Endothelial cell of umbilical vein (primary cell): Measurements from ENCODE around the gene PIMREG. TPM values are rescaled to one million over a fixed set of nuclear protein-coding genes. Genes with fewer than 3 reads are reported as not detected.

Source experiments
- BruUV-seq: library from RNA; stranded (reverse); fragments of 400-500 nt; replicated peaks from 2 replicates; lab custom pipeline; 2021; lab: Mats Ljungman, UMichigan
- CTCF ChIA-PET: fragments of 300-600, 350-600 bp; sonication (Branson Sonifier 250); formaldehyde crosslinking; loops from one replicate; lab custom pipeline; 2021; ENCODE audit warnings: antibody characterized with exemption, inconsistent platforms; lab: Charles Lee
- POLR2A ChIA-PET: fragments of 300-600, 350-600 bp; sonication (Branson Sonifier 250); formaldehyde crosslinking; loops from one replicate; lab custom pipeline; 2021; ENCODE audit warnings: antibody characterized with exemption, inconsistent platforms; lab: Charles Lee
- DNase-seq: peaks from one replicate; pipeline ENCODE4 v3.0.0-alpha.2; 2011; ENCODE audit warnings: low read depth, low spot score
- FAIRE-seq: peaks from 2 replicates; lab custom pipeline; 2011; peaks lifted over from hg19 to GRCh38; lab: Jason Lieb, UNC
- H2AFZ ChIP-seq: 2 replicates; pipeline ENCODE4 v1.6.0; 2012; ENCODE audit warnings: low read depth, low read length, control low read depth, inconsistent platforms
- H3K27ac ChIP-seq: 2 replicates; pipeline ENCODE4 v1.5.1; 2011; ENCODE audit warnings: low read depth, mild to moderate bottlenecking, control low read depth, low read length, moderate library complexity; ENCODE audit not compliant: insufficient read depth
- H3K27me3 ChIP-seq, 2 experiments: 2 replicates each; pipeline versions ENCODE4 v1.6.0 to v1.6.1; 2011; ENCODE audit warnings: low read length in 2 of 2, mixed read lengths in 1 of 2; ENCODE audit not compliant: control insufficient read depth in 2 of 2, insufficient read depth in 2 of 2
- H3K36me3 ChIP-seq, 2 experiments: 2 replicates in 1 of 2; 3 replicates in 1 of 2; pipeline ENCODE4 v1.5.1; 2011; ENCODE audit warnings: low read length in 2 of 2, mild to moderate bottlenecking in 1 of 2, moderate library complexity in 1 of 2; ENCODE audit not compliant: control insufficient read depth in 2 of 2, insufficient read depth in 2 of 2; ENCODE audit errors: extremely low read depth in 1 of 2
- H3K4me1 ChIP-seq: 3 replicates; pipeline ENCODE4 v1.5.1; 2011; ENCODE audit warnings: mild to moderate bottlenecking, low read length; ENCODE audit not compliant: control insufficient read depth, insufficient read depth; ENCODE audit errors: extremely low read depth
- H3K4me2 ChIP-seq: 2 replicates; pipeline ENCODE4 v1.6.1; 2011; ENCODE audit warnings: low read length, control low read depth, mixed read lengths; ENCODE audit not compliant: insufficient read depth
- H3K4me3 ChIP-seq, 3 experiments: fragments of 200-600 bp in 1 of 3; sonication (generic), shearing (Covaris generic) in 1 of 3; replicated peaks in 1 of 3; 2 replicates each; pipeline ENCODE4 v1.5.1; 2011 to 2016; ENCODE audit warnings: control low read depth in 3 of 3, low read length in 3 of 3, mild to moderate bottlenecking in 2 of 3, inconsistent platforms in 1 of 3, low read depth in 1 of 3, moderate library complexity in 1 of 3; ENCODE audit not compliant: insufficient read depth in 1 of 3
- H3K79me2 ChIP-seq: 2 replicates; pipeline ENCODE4 v1.6.0; 2012; ENCODE audit warnings: low read length, inconsistent platforms; ENCODE audit not compliant: control insufficient read depth, insufficient read depth
- H3K9ac ChIP-seq: replicated peaks from 2 replicates; pipeline ENCODE3; 2011; ENCODE audit warnings: low read length, control low read depth; ENCODE audit not compliant: insufficient read depth; ENCODE audit errors: extremely low read depth
- H3K9me1 ChIP-seq: replicated peaks from 3 replicates; pipeline ENCODE4 v1.6.0; 2011; ENCODE audit warnings: mild to moderate bottlenecking, low read length; ENCODE audit not compliant: control insufficient read depth, insufficient read depth; ENCODE audit errors: extremely low read depth
- H3K9me3 ChIP-seq: replicated peaks from 2 replicates; pipeline ENCODE4 v1.5.1; 2012; ENCODE audit warnings: low read length, inconsistent platforms; ENCODE audit not compliant: control insufficient read depth, insufficient read depth
- H4K20me1 ChIP-seq: replicated peaks from 2 replicates; pipeline ENCODE3; 2011; ENCODE audit warnings: mild to moderate bottlenecking, low read length; ENCODE audit not compliant: control insufficient read depth, insufficient read depth; ENCODE audit errors: extremely low read depth
- CTCF ChIP-seq, 2 donors: IDR thresholded peaks; 1 replicate in 1 of 2; 2 replicates in 1 of 2; pipeline ENCODE4 v1.5.1; 2011; ENCODE audit warnings: low read length in 2 of 2, mild to moderate bottlenecking in 2 of 2, moderate library complexity in 2 of 2, control low read depth in 1 of 2, inconsistent platforms in 1 of 2, low read depth in 1 of 2; ENCODE audit not compliant: insufficient read depth in 1 of 2; ENCODE audit errors: extremely low read depth in 1 of 2
- EZH2 ChIP-seq: IDR thresholded peaks from 2 replicates; pipeline ENCODE4 v1.6.1; 2012; ENCODE audit warnings: borderline replicate concordance, low read depth, mild to moderate bottlenecking, moderate library complexity, low read length, inconsistent platforms; ENCODE audit not compliant: severe bottlenecking
- FOS ChIP-seq: IDR thresholded peaks from 2 replicates; pipeline ENCODE4 v1.6.1; 2011; ENCODE audit warnings: mild to moderate bottlenecking, low read length, moderate library complexity, borderline replicate concordance; ENCODE audit not compliant: insufficient read depth
- GATA2 ChIP-seq: IDR thresholded peaks from 2 replicates; pipeline ENCODE4 v1.7.0; 2011; ENCODE audit warnings: low read depth, mild to moderate bottlenecking, moderate library complexity, mixed read lengths, low read length; ENCODE audit not compliant: insufficient read length, insufficient read depth
- JUN ChIP-seq: IDR thresholded peaks from 2 replicates; pipeline ENCODE4 v1.6.1; 2011; ENCODE audit warnings: borderline replicate concordance, low read depth; ENCODE audit not compliant: insufficient read length, insufficient read depth
- MAX ChIP-seq: IDR thresholded peaks from 2 replicates; pipeline ENCODE4 v1.6.1; 2011; ENCODE audit not compliant: insufficient read depth, insufficient read length
- MYC ChIP-seq: IDR thresholded peaks from one replicate; pipeline ENCODE4 v1.6.1; 2011; ENCODE audit warnings: mild to moderate bottlenecking, low read depth, low read length
- POLR2A ChIP-seq: IDR thresholded peaks from 2 replicates; pipeline ENCODE4 v1.6.1; 2012; ENCODE audit warnings: low read depth, mild to moderate bottlenecking, control low read depth, low read length
- POLR2AphosphoS5 ChIP-seq: IDR thresholded peaks from 2 replicates; pipeline ENCODE4 v1.6.1; 2012; ENCODE audit warnings: low read depth, mild to moderate bottlenecking, control low read depth, low read length, moderate library complexity; ENCODE audit not compliant: insufficient read depth
- dilution Hi-C: fragments of 300-500 bp; cut with MboI; formaldehyde crosslinking; loops from one replicate; pipeline ENCODE4 v1.15.0; 2019; ENCODE audit warnings: low sequenced_read_pairs; ENCODE audit not compliant: extremely low pct_ligation_motif_present
- intact Hi-C: fragments of 100-400 bp; cut with micrococcal nuclease; formaldehyde crosslinking; loops from one replicate; pipeline ENCODE4 v1.10.0; 2022
- polyA plus RNA-seq, 4 experiments: library from polyadenylated mRNA; depleted of rRNA in 3 of 4; stranded (reverse) in 3 of 4; unstranded in 1 of 4; fragments of >200 nt; gene quantifications; 2 replicates each; pipeline versions ENCODE4 v1.2.1 to v1.2.3, GENCODE V29; 2011 to 2012; ENCODE audit warnings: missing spikeins in 1 of 4
- total RNA-seq: library from RNA; stranded (reverse); gene quantifications from 2 replicates; pipeline ENCODE4 v1.2.3, GENCODE V29; 2021

PIMREG gene
- total and polyA plus RNA-seq, 2 donors (not counting 3 experiments of a cell fraction or from before 2014, with no cell fraction given): 26.3 to 37.7 TPM

GRCh38 chr17:6422654-6423241 lies 21.5 kb upstream of the PIMREG start:
- H4K20me1 ChIP-seq: no peaks in the 10 kb centered on the region
- H3K4me1 ChIP-seq: no peaks in the 10 kb centered on the region
- no peak overlapping the region for H3K4me3 ChIP-seq
- H3K9me3 ChIP-seq: no peaks in the 10 kb centered on the region
- FAIRE-seq (no peak), DNase-seq (no peak)
- no peaks in the 10 kb centered on the region for H3K36me3 ChIP-seq
- no TSS peak for BruUV-seq
- no peak overlapping the region for H2AFZ ChIP-seq
- no peaks in the 10 kb centered on the region for H3K9me1 ChIP-seq
- no peak overlapping the region for H3K4me2 ChIP-seq
- H3K27ac ChIP-seq: no peak overlapping the region
- ChIA-PET POLR2A (no interaction called here), CTCF (interaction anchor here (0.6 to 6.2 kb wide), 13 partner anchors 10 to 1174 kb away, joined by 3 to 93 read pairs (median 5); partner anchors contain the start of gene NLRP1)
- no peaks in the 10 kb centered on the region for H3K27me3 ChIP-seq
- no peaks in the 10 kb centered on the region for H3K79me2 ChIP-seq
- dilution Hi-C loops (no loop called here), intact Hi-C loops (loop anchor here (1.0 to 5.0 kb wide), 4 partner anchors 635 to 835 kb away; no protein-coding TSS in a partner anchor)
- H3K9ac ChIP-seq: no peak overlapping the region
- TF ChIP-seq MAX (no peak), POLR2A (no peak), POLR2AphosphoS5 (no peak), GATA2 (no peak), FOS (no peak), MYC (no peak), JUN (no peak), EZH2 (no peak), CTCF (IDR thresholded peaks at IDR 0.05; ENCODE audit: extremely low read depth in 1 of 2, insufficient read depth in 1 of 2, low read depth in 1 of 2, low read length in 2 of 2) (no peak)
